GM10266 (cell line): ENCODE measurements around the gene RBMS1.

ENCODE experiments used
- DNase-seq: peaks from one replicate; pipeline ENCODE4 v3.0.0; 2012; ENCODE audit errors: extremely low spot score
- TF ChIP-seq, protein P1 (sequence below): IDR thresholded peaks from 2 replicates; pipeline ENCODE4 v1.5.1; 2012; ENCODE audit warnings: mild to moderate bottlenecking, low read depth; ENCODE audit not compliant: control insufficient read depth, insufficient read depth; ENCODE audit errors: missing control alignments

Gene RBMS1

GRCh38 chr2:160278879-160279177, 214.8 kb downstream of the RBMS1 start:
- TF ChIP-seq, protein P1, sequence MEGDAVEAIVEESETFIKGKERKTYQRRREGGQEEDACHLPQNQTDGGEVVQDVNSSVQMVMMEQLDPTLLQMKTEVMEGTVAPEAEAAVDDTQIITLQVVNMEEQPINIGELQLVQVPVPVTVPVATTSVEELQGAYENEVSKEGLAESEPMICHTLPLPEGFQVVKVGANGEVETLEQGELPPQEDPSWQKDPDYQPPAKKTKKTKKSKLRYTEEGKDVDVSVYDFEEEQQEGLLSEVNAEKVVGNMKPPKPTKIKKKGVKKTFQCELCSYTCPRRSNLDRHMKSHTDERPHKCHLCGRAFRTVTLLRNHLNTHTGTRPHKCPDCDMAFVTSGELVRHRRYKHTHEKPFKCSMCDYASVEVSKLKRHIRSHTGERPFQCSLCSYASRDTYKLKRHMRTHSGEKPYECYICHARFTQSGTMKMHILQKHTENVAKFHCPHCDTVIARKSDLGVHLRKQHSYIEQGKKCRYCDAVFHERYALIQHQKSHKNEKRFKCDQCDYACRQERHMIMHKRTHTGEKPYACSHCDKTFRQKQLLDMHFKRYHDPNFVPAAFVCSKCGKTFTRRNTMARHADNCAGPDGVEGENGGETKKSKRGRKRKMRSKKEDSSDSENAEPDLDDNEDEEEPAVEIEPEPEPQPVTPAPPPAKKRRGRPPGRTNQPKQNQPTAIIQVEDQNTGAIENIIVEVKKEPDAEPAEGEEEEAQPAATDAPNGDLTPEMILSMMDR: no peak
- DNase-seq: no peak

DNA sequence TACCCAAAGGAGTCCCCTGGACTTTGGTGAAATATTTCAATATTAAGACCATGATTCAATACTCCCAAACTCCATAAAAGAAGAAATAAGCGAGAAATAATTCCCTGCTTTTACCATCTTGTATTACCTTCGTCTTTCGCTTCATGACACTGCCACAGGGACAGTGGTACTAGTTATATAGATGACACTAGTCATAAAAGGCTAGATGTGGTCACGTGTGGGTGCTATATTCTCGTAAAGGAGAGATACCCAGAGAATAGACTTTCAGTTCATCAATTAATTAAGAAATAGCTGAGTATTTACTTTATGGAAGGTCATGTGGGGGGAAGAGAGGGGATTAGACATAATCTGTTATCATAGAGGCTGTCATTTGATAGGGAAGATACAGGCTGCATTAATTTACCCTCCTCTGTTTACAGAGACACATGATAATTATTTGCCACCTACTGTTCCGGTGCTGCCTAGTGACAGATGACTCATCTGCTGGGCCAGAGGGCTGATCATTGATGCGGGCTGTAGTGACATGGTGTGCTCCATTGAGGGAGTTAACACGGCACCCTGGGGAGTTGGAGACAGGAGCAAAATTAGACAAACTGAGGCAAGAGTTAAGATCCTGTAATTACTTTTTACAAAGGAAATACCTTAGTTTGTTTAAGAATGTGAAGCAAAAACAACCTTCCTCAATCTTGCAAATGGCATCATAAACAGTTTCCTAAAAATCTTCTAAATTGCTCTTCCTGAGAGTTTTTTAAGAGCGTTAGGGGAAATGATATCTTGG, 215.3 kb downstream of the RBMS1 start:
- TF ChIP-seq, protein P1: no peak
- DNase-seq: no peak

- TF ChIP-seq, protein P1: no peak
These were observed 216.5 kb downstream of the RBMS1 start for GRCh38 chr2:160277151-160277550.

GRCh38 chr2:160275656-160276055, 218.0 kb downstream of the RBMS1 start:
- no peak for DNase-seq
- TF ChIP-seq, protein P1: no peak

More at GRCh38 chr2:160277151-160277550, 216.5 kb downstream of the RBMS1 start:
- DNase-seq: no peak

DNA sequence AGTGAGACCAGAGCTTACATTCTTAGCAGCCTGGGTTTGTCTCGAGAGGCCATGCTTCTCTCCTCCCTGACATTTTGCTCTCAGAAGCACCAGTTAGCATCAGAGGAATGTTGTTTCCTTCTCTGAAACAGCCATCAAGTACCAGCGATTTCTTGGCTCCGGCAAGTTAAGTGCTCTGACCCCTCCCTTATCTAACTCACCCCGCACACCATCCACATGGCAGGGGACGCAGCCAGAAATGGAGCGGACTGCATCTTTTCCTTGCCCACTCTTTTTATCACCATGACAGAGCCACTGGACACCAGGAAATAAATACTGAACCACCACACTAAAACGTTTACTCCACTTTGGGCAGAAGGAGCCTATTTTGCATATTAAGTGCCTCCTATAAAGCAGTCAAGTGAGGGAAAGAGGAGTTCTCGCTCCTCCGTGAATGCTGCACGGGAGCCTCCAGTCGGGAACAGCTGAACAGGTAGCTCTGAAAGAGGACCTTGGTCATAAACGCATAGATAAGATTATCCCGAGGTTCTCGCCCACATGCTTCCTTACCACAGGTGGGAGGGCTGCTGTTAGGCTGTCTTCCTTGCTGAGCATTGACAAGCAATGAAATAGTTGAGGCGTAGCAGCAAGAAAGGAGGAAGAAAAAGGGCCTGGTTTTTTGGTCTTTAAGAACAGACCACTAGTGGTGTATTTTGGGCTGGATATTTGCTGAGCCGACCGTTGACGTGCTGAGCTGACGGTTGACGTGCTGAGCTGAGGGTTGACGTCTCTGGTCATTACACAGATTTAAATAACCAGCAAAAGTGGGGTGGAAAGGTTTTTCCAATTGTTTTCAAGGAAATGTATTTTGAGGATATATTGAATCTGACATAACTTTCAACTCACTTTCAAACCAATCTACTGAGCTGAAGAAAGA, 222.2 kb downstream of the RBMS1 start:
- TF ChIP-seq, protein P1: no peak

GRCh38 chr2:160270571-160271113, 223.0 kb downstream of the RBMS1 start:
- TF ChIP-seq, protein P1: no peak
- DNase-seq: no peak

More for the DNA sequence above, 222.2 kb downstream of the RBMS1 start:
- no peak for DNase-seq
